Liver (tissue), 9 donors: ENCODE results near the gene ACACB. TPM values are rescaled to one million over a fixed set of nuclear protein-coding genes. Genes with fewer than 3 reads are reported as not detected.

Experiments used
- DNase-seq: peaks from one replicate; pipeline ENCODE4 v3.0.0-alpha.2; 2017; ENCODE audit warnings: low spot score
- H3K27ac ChIP-seq, 2 donors: one replicate each; pipeline ENCODE4 v1.7.0; 2013; ENCODE audit warnings: inconsistent platforms in 2 of 2, low read length in 2 of 2, control low read depth in 1 of 2, low read depth in 1 of 2, mild to moderate bottlenecking in 1 of 2
- H3K27me3 ChIP-seq, 4 donors: one replicate each; pipeline versions ENCODE4 v1.6.1 to v1.7.0; 2013; ENCODE audit warnings: low read length in 3 of 4, inconsistent platforms in 1 of 4, mild to moderate bottlenecking in 1 of 4, moderate library complexity in 1 of 4; ENCODE audit not compliant: control insufficient read depth in 4 of 4, insufficient read depth in 4 of 4
- H3K36me3 ChIP-seq, 4 donors: one replicate each; pipeline versions ENCODE4 v1.6.1 to v1.7.0; 2013; ENCODE audit warnings: low read length in 3 of 4, mild to moderate bottlenecking in 3 of 4, low read depth in 1 of 4, moderate library complexity in 1 of 4; ENCODE audit not compliant: control insufficient read depth in 4 of 4, insufficient read depth in 3 of 4
- H3K4me1 ChIP-seq, 4 donors: one replicate each; pipeline versions ENCODE4 v1.6.1 to v1.7.0; 2013; ENCODE audit warnings: low read length in 3 of 4, mild to moderate bottlenecking in 3 of 4, moderate library complexity in 1 of 4; ENCODE audit not compliant: control insufficient read depth in 4 of 4, insufficient read depth in 4 of 4
- H3K4me3 ChIP-seq, 3 donors: one replicate each; pipeline versions ENCODE4 v1.6.1 to v1.7.0; 2013; ENCODE audit warnings: low read length in 3 of 3, control low read depth in 1 of 3, low read depth in 1 of 3, mild to moderate bottlenecking in 1 of 3
- H3K9ac ChIP-seq, 2 donors: one replicate each; pipeline ENCODE4 v1.7.0; 2013; ENCODE audit warnings: low read length in 2 of 2, mild to moderate bottlenecking in 2 of 2, moderate library complexity in 2 of 2, control low read depth in 1 of 2, low read depth in 1 of 2
- H3K9me3 ChIP-seq, 4 donors: one replicate each; pipeline versions ENCODE4 v1.6.1 to v1.7.0; 2013; ENCODE audit warnings: low read length in 3 of 4; ENCODE audit not compliant: control insufficient read depth in 4 of 4
- ATF3 ChIP-seq: IDR thresholded peaks from 2 replicates; pipeline ENCODE4 v1.6.1; 2016; ENCODE audit warnings: antibody characterized with exemption
- CTCF ChIP-seq: fragments of 150-350 bp; IDR thresholded peaks from 2 replicates; pipeline ENCODE4 v1.5.1; 2017; ENCODE audit warnings: improper control_type of control experiment, low read depth, low read length; ENCODE audit not compliant: missing input control
- EGR1 ChIP-seq, 2 donors: IDR thresholded peaks; 2 replicates each; pipeline ENCODE4 v1.6.1; 2016 to 2018; ENCODE audit warnings: antibody characterized with exemption in 2 of 2, low read depth in 2 of 2
- FOXA1 ChIP-seq: IDR thresholded peaks from 2 replicates; pipeline ENCODE4 v1.6.1; 2016; ENCODE audit warnings: antibody characterized with exemption
- GABPA ChIP-seq, 2 donors: IDR thresholded peaks in 1 of 2; conservative IDR thresholded peaks in 1 of 2; 2 replicates each; pipeline ENCODE4 v1.6.1; 2016; ENCODE audit warnings: antibody characterized with exemption in 2 of 2, mild to moderate bottlenecking in 1 of 2, moderate library complexity in 1 of 2
- HNF4A ChIP-seq, 2 donors: conservative IDR thresholded peaks; 2 replicates each; pipeline ENCODE4 v1.6.1; 2016; ENCODE audit warnings: antibody characterized with exemption in 2 of 2, mild to moderate bottlenecking in 2 of 2
- HNF4G ChIP-seq: IDR thresholded peaks from 2 replicates; pipeline ENCODE4 v1.6.1; 2016; ENCODE audit warnings: antibody characterized with exemption
- JUND ChIP-seq, 2 donors: IDR thresholded peaks; 2 replicates each; pipeline ENCODE4 v1.6.1; 2016; ENCODE audit warnings: antibody characterized with exemption in 2 of 2
- MAX ChIP-seq: IDR thresholded peaks from 2 replicates; pipeline ENCODE4 v1.6.1; 2016; ENCODE audit warnings: antibody characterized with exemption
- RAD21 ChIP-seq, 2 donors: IDR thresholded peaks; 2 replicates each; pipeline ENCODE4 v1.6.1; 2016; ENCODE audit warnings: antibody characterized with exemption in 2 of 2, mild to moderate bottlenecking in 2 of 2
- RXRA ChIP-seq, 2 donors: IDR thresholded peaks; 2 replicates each; pipeline ENCODE4 v1.6.1; 2017 to 2018; ENCODE audit warnings: antibody characterized with exemption in 2 of 2, mild to moderate bottlenecking in 1 of 2
- SP1 ChIP-seq: IDR thresholded peaks from 2 replicates; pipeline ENCODE4 v1.6.1; 2018; ENCODE audit warnings: antibody characterized with exemption, mild to moderate bottlenecking
- TAF1 ChIP-seq: conservative IDR thresholded peaks from 2 replicates; pipeline ENCODE4 v1.6.1; 2016; ENCODE audit warnings: antibody characterized with exemption, mild to moderate bottlenecking
- YY1 ChIP-seq: IDR thresholded peaks from 2 replicates; pipeline ENCODE4 v1.6.1; 2016; ENCODE audit warnings: antibody characterized with exemption, mild to moderate bottlenecking
- ZBTB33 ChIP-seq: IDR thresholded peaks from 2 replicates; pipeline ENCODE4 v1.6.1; 2016; ENCODE audit warnings: antibody characterized with exemption
- WGBS: extraction: QIAGEN DNeasy Blood & Tissue Kit; methylation state at CpG from one replicate; pipeline ENCODE4 v1.1.7; 2013; 5-methylcytosine and 5-hydroxymethylcytosine counted together
- polyA plus RNA-seq, 2 donors: library from polyadenylated mRNA; stranded (reverse) in 1 of 2; unstranded in 1 of 2; fragments of 200-250 nt in 1 of 2; fragments of >200 nt in 1 of 2; fragmentation: Nextera tagmentation in 1 of 2; extraction: Ambion mirVana in 1 of 2; gene quantifications; one replicate each; pipeline versions ENCODE4 v1.2.1 to v1.2.3, GENCODE V29; 2013 to 2015
- total RNA-seq, 2 donors: library from RNA; depleted of rRNA; stranded (reverse); fragments of >200 nt; gene quantifications; one replicate each; pipeline ENCODE4 v1.2.3, GENCODE V29; 2014
- donor health status: healthy.
- donor health status: healthy.
- donor health status: healthy.
- donor health status: healthy.
- donor health status: healthy.

ACACB gene
- total and polyA plus RNA-seq, 4 donors, result 12.9 to 288 (median 52.1) TPM

GRCh38 chr12:109093022-109093918, 23.1 kb upstream of the ACACB start, which contains the start of gene ALKBH2 (continued):
- peak; percentile 98 for TF ChIP-seq CTCF
- no peak for TF ChIP-seq JUND (IDR thresholded peaks at IDR 0.05)
- no peak for TF ChIP-seq ATF3
- no peak for TF ChIP-seq EGR1 (IDR thresholded peaks at IDR 0.05; ENCODE audit: low read depth in 2 of 2)

GRCh38 chr12:109097140-109097434, 19.3 kb upstream of the ACACB start:
- H3K9me3 ChIP-seq, result no peaks in the 10 kb centered on the region
- TF ChIP-seq RAD21 (IDR thresholded peaks at IDR 0.05), result no peak
- TF ChIP-seq FOXA1, result no peak
- no peak for TF ChIP-seq HNF4A (conservative IDR thresholded peaks at IDR 0.05)
- TF ChIP-seq ATF3, result no peak
- TF ChIP-seq JUND (IDR thresholded peaks at IDR 0.05), result no peak
- TF ChIP-seq RXRA (IDR thresholded peaks at IDR 0.05), result no peak
- TF ChIP-seq HNF4G, result no peak
- no peak for TF ChIP-seq CTCF
- no peak for TF ChIP-seq MAX
- TF ChIP-seq TAF1, result no peak
- TF ChIP-seq ZBTB33, result no peak
- TF ChIP-seq SP1, result no peak
- no peak for TF ChIP-seq GABPA (IDR thresholded peaks at IDR 0.05 in 1 of 2, conservative IDR thresholded peaks at IDR 0.05 in 1 of 2)
- TF ChIP-seq EGR1 (IDR thresholded peaks at IDR 0.05; ENCODE audit: low read depth in 2 of 2), result no peak
- TF ChIP-seq YY1, result no peak
- H3K27ac ChIP-seq, result no peak overlapping the region
- no peak overlapping the region for H3K9ac ChIP-seq
- peak overlapping the region in 1 of 3 donors; percentile 53 for H3K4me3 ChIP-seq
- 41% methylated on average over 11 of the region's 11 CpGs for WGBS
- H3K4me1 ChIP-seq, result peaks cover 5 to 39% (median 24%) of the 10 kb centered on the region in 4 donors
- H3K36me3 ChIP-seq, result peaks cover 0 to 4% (median 0%) of the 10 kb centered on the region in 4 donors
- no peak for DNase-seq
- no peaks in the 10 kb centered on the region for H3K27me3 ChIP-seq
